SK-N-SH (cell line): Measurements from ENCODE around the gene SULT2B1. TPM values are rescaled to one million over a fixed set of nuclear protein-coding genes. Genes with fewer than 3 reads are reported as not detected.
A peak's percentile ranks its signal among the peaks of the same experiment; 100 is the strongest.

Experiments used
- CTCF ChIA-PET: fragments of 300-600, 350-600 bp; formaldehyde crosslinking; extraction: SDS; loops from one replicate; lab custom pipeline; 2021; lab: Yijun Ruan, JAX
- POLR2A ChIA-PET: fragments of 350-600 bp; sonication (Branson Sonifier 250); formaldehyde crosslinking; extraction: SDS; loops from one replicate; lab custom pipeline; 2020; ENCODE audit warnings: antibody characterized with exemption, inconsistent platforms; lab: Yijun Ruan, JAX
- DNase-seq: peaks from one replicate; pipeline ENCODE4 v3.0.0; 2012
- H2AFZ ChIP-seq: fragments of 200-600 bp; sonication (generic); 2 replicates; pipeline ENCODE4 v1.8.1; 2016; ENCODE audit warnings: antibody characterized with exemption, mild to moderate bottlenecking, low read depth
- H3F3A ChIP-seq: fragments of 200-600 bp; sonication (generic); replicated peaks from 2 replicates; pipeline ENCODE3; 2016; ENCODE audit warnings: antibody characterized with exemption, mild to moderate bottlenecking; ENCODE audit not compliant: insufficient read depth
- H3K27ac ChIP-seq, 2 experiments: fragments of 200-500 bp in 1 of 2; fragments of 200-600 bp in 1 of 2; sonication (Bioruptor generic) in 1 of 2; sonication (generic), shearing (Covaris generic) in 1 of 2; 2 replicates each; pipeline versions ENCODE4 v1.5.1 to v1.6.1; 2014 to 2016; ENCODE audit warnings: low read depth in 2 of 2, inconsistent platforms in 1 of 2, low read length in 1 of 2, mild to moderate bottlenecking in 1 of 2, mixed read lengths in 1 of 2
- H3K27me3 ChIP-seq: fragments of 200-600 bp; sonication (generic), shearing (Covaris generic); 2 replicates; pipeline ENCODE4 v1.6.1; 2016; ENCODE audit warnings: mixed run types; ENCODE audit not compliant: insufficient read depth
- H3K36me3 ChIP-seq, 2 experiments: fragments of 200-500 bp in 1 of 2; fragments of 200-600 bp in 1 of 2; sonication (Bioruptor generic) in 1 of 2; sonication (generic) in 1 of 2; replicated peaks in 1 of 2; 2 replicates each; pipeline versions ENCODE3 to v1.5.1; 2014 to 2016; ENCODE audit warnings: low read length in 1 of 2, mild to moderate bottlenecking in 1 of 2; ENCODE audit not compliant: insufficient read depth in 2 of 2, control insufficient read depth in 1 of 2
- H3K4me1 ChIP-seq, 2 experiments: fragments of 200-500 bp in 1 of 2; fragments of 200-600 bp in 1 of 2; sonication (Bioruptor generic) in 1 of 2; sonication (generic), shearing (Covaris generic) in 1 of 2; 2 replicates each; pipeline versions ENCODE4 v1.5.1 to v1.6.1; 2014 to 2016; ENCODE audit warnings: low read depth in 1 of 2, low read length in 1 of 2, mixed run types in 1 of 2; ENCODE audit not compliant: insufficient read depth in 2 of 2, control insufficient read depth in 1 of 2
- H3K4me2 ChIP-seq: fragments of 200-600 bp; sonication (generic), shearing (Covaris generic); 2 replicates; pipeline ENCODE4 v1.6.1; 2017; ENCODE audit warnings: mixed run types
- H3K4me3 ChIP-seq, 2 experiments: fragments of 200-500 bp in 1 of 2; fragments of 200-600 bp in 1 of 2; sonication (Bioruptor generic) in 1 of 2; sonication (generic), shearing (Covaris generic) in 1 of 2; 2 replicates each; pipeline versions ENCODE4 v1.5.1 to v1.8.1; 2014 to 2016; ENCODE audit warnings: low read depth in 2 of 2, inconsistent platforms in 1 of 2, low read length in 1 of 2, mild to moderate bottlenecking in 1 of 2, mixed read lengths in 1 of 2, moderate library complexity in 1 of 2
- H3K79me2 ChIP-seq: fragments of 200-600 bp; sonication (generic); 2 replicates; pipeline ENCODE4 v1.8.1; 2017; ENCODE audit warnings: mild to moderate bottlenecking; ENCODE audit not compliant: insufficient read depth
- H3K9ac ChIP-seq: fragments of 200-600 bp; sonication (generic); 2 replicates; pipeline ENCODE4 v1.6.1; 2017; ENCODE audit warnings: mixed run types
- H3K9me2 ChIP-seq: fragments of 200-600 bp; sonication (generic); 2 replicates; pipeline ENCODE4 v1.6.1; 2017; ENCODE audit warnings: mixed run types
- H3K9me3 ChIP-seq: fragments of 200-600 bp; sonication (generic); 2 replicates; pipeline ENCODE4 v1.6.1; 2017; ENCODE audit warnings: mixed run types, mild to moderate bottlenecking, moderate library complexity
- H4K20me1 ChIP-seq: fragments of 200-600 bp; sonication (generic); 2 replicates; pipeline ENCODE4 v1.6.1; 2017; ENCODE audit warnings: mild to moderate bottlenecking, mixed run types; ENCODE audit not compliant: insufficient read depth
- CHD2 ChIP-seq: fragments of 150-350 bp; IDR thresholded peaks from 2 replicates; pipeline ENCODE4 v1.6.1; 2018; ENCODE audit warnings: low read length; ENCODE audit not compliant: partially characterized antibody
- EZH2phosphoT487 ChIP-seq: fragments of 200-600 bp; sonication (generic); IDR thresholded peaks from 2 replicates; pipeline ENCODE4 v1.6.1; 2017; ENCODE audit warnings: low read depth, mixed run types, mild to moderate bottlenecking, antibody characterized with exemption, moderate library complexity, borderline replicate concordance
- GABPA ChIP-seq: IDR thresholded peaks from 2 replicates; pipeline ENCODE4 v1.4.0; 2012; ENCODE audit warnings: low read depth, mild to moderate bottlenecking
- GATA2 ChIP-seq: sonication (generic); formaldehyde crosslinking; IDR thresholded peaks from 2 replicates; pipeline ENCODE4 v1.5.0; 2020; ENCODE audit warnings: mild to moderate bottlenecking, missing genetic modification reagents
- JUND ChIP-seq: IDR thresholded peaks from 2 replicates; pipeline ENCODE4 v1.4.0; 2012
- NRF1 ChIP-seq: IDR thresholded peaks from 2 replicates; pipeline ENCODE4 v1.6.1; 2012; ENCODE audit warnings: low read depth, mild to moderate bottlenecking, low read length
- POLR2AphosphoS5 ChIP-seq: IDR thresholded peaks from 2 replicates; pipeline ENCODE4 v1.6.1; 2012; ENCODE audit warnings: low read depth, low read length
- RAD21 ChIP-seq: IDR thresholded peaks from 2 replicates; pipeline ENCODE4 v1.6.1; 2012; ENCODE audit warnings: mild to moderate bottlenecking, low read length
- RFX5 ChIP-seq: IDR thresholded peaks from 2 replicates; pipeline ENCODE4 v1.6.1; 2012; ENCODE audit warnings: mild to moderate bottlenecking, improper control_type of control experiment, low read length
- SIN3A ChIP-seq: IDR thresholded peaks from 2 replicates; pipeline ENCODE4 v1.6.1; 2012; ENCODE audit warnings: low read depth, mild to moderate bottlenecking, low read length, moderate library complexity, borderline replicate concordance
- whole genome bisulfite sequencing: methylation state at CpG from one replicate; pipeline ENCODE4 v1.1.6; 2017; ENCODE audit warnings: low lambda C conversion rate; 5-methylcytosine and 5-hydroxymethylcytosine counted together
- polyA plus RNA-seq, 3 experiments: library from polyadenylated mRNA; depleted of rRNA; stranded (reverse); fragments of >200 nt; gene quantifications; 2 replicates each; pipeline ENCODE4 v1.2.3, GENCODE V29; 2012
- TF ChIP-seq, protein P1 (sequence below): IDR thresholded peaks from 2 replicates; pipeline ENCODE4; 2012
- TF ChIP-seq, protein P2 (sequence below): fragments of 150-350 bp; IDR thresholded peaks from 2 replicates; pipeline ENCODE4 v1.6.1; 2017; ENCODE audit warnings: antibody characterized with exemption, low read length, low read depth, borderline replicate concordance
- TF ChIP-seq, protein P3 (sequence below): IDR thresholded peaks from 2 replicates; pipeline ENCODE4 v1.4.0; 2012; ENCODE audit warnings: low read depth, borderline replicate concordance

The SULT2B1 gene
- polyA plus RNA-seq, 1 of the 3 experiments (the other 2 are of a cell fraction): 0.92 TPM

DNA sequence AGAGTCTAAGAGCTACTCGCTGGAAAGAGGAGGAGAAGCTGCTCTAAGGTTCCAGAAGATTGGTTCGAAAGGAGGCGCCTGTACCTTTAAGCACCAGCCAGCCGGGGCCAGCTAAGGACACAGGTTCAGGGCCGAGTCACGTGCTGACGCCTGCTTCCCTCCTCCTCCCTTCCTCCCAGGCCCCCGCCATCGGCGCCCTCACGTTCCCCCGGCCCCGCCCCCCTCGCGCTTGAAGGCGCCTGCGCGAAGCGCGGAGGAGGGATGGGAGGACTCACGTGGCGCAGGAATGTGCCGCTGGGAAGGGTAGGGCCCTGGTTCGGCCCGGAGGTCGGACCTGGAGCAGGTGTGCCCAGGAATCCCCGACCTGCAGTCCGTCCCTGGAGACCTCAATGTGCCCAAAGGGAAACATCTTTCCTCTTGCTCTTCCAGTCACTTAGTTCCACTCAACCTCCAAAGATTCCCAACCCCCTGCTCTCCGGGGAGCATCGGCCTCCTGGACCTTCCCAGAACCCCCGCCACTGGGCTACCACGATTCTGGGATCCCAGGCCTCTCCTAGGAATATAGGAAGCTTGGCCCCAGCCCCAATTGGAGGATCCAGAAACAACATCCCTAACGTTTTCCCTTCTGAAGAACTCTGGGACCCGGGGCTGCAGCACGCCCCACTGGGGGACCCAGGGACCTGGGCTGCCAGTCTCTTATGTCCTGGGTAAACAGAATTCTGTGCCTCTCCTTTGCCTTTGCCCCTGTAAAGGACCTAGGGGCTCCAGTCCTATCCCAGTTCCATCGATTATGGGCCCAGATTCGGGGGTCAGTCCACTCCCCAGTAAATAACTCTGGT lies 82.7 kb downstream of the SULT2B1 start (continued):
- no peak for TF ChIP-seq EZH2phosphoT487
- TF ChIP-seq RFX5: no peak
- TF ChIP-seq, protein P1, sequence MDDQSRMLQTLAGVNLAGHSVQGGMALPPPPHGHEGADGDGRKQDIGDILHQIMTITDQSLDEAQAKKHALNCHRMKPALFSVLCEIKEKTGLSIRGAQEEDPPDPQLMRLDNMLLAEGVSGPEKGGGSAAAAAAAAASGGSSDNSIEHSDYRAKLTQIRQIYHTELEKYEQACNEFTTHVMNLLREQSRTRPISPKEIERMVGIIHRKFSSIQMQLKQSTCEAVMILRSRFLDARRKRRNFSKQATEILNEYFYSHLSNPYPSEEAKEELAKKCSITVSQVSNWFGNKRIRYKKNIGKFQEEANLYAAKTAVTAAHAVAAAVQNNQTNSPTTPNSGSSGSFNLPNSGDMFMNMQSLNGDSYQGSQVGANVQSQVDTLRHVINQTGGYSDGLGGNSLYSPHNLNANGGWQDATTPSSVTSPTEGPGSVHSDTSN: peak; percentile 22; the same call in 1 of the 2 replicates
- TF ChIP-seq GABPA: no peak
- TF ChIP-seq, protein P2, sequence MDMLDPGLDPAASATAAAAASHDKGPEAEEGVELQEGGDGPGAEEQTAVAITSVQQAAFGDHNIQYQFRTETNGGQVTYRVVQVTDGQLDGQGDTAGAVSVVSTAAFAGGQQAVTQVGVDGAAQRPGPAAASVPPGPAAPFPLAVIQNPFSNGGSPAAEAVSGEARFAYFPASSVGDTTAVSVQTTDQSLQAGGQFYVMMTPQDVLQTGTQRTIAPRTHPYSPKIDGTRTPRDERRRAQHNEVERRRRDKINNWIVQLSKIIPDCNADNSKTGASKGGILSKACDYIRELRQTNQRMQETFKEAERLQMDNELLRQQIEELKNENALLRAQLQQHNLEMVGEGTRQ: peak; percentile 72
- TF ChIP-seq, protein P3, sequence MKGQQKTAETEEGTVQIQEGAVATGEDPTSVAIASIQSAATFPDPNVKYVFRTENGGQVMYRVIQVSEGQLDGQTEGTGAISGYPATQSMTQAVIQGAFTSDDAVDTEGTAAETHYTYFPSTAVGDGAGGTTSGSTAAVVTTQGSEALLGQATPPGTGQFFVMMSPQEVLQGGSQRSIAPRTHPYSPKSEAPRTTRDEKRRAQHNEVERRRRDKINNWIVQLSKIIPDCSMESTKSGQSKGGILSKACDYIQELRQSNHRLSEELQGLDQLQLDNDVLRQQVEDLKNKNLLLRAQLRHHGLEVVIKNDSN: peak; percentile 94
- peak; percentile 67; the same call in 1 of the 2 replicates for TF ChIP-seq SIN3A
- no peak for TF ChIP-seq JUND
- no peak for TF ChIP-seq GATA2
- TF ChIP-seq RAD21: no peak

DNA sequence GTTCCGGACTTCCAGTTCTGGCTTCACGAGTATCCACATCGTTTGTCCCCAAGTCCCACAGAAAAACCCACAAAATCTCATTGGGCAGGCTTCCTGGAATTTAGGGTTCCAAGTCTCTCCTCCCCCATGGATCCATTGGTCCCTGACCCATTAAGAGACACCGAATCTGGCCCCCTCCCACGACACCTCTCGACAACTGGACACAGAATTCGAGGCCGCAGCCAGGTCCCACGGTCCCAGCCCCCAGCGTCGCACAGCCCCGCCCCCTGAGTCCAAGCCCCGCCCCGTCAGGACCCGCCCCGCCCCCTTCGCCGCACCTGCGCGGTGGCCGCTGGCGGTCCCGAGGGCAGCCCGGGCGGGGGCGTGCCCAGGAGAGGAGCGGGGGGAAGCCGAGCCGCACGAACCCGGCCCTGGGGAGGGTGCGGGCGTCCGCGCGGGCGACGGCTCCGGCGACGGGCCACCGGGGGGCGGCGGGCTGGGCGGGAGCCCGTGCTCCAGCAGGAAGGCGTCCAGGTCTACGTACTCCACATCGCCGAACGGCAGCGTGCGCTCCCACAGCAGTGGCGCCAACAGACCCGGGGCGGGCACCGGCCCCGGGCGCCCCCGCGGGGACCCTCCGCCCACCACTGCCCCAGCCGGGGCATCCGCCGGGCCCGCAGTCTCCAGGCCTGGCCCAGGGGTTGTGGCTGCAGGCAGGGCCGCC lies 83.4 kb downstream of the SULT2B1 start:
- ChIA-PET CTCF (interaction anchor here (2.0 kb wide), 1 partner anchor 46 kb away, joined by 7 read pairs; no protein-coding TSS in a partner anchor), POLR2A (interaction anchor here (1.5 kb wide), 1 partner anchor 10 kb away, joined by 8 read pairs; the partner anchor contains the start of gene CA11)
- peak overlapping the region; percentile 74 to 79 for H3K4me3 ChIP-seq
- DNase-seq: peak; percentile 89
- H3K27ac ChIP-seq: peak overlapping the region; percentile 96 to 98
- H2AFZ ChIP-seq: 0 out of 2 replicates have a peak overlapping the region, but pooled peaks have one; percentile 29
- peaks cover 10 to 13% of the 10 kb centered on the region in 2 experiments for H3K36me3 ChIP-seq
- WGBS: 6% methylated on average over 15 of the region's 67 CpGs
- H3K9ac ChIP-seq: peak overlapping the region; percentile 96
- peaks cover 30% of the 10 kb centered on the region for H3F3A ChIP-seq
- peak overlapping the region; percentile 99 for H3K4me2 ChIP-seq
- H4K20me1 ChIP-seq: no peaks in the 10 kb centered on the region
- peaks cover 31 to 39% of the 10 kb centered on the region in 2 experiments for H3K4me1 ChIP-seq
- H3K9me2 ChIP-seq: no peaks in the 10 kb centered on the region
- no peaks in the 10 kb centered on the region for H3K9me3 ChIP-seq
- TF ChIP-seq POLR2AphosphoS5: peak; percentile 71
- no peak for TF ChIP-seq CHD2
- peak; percentile 59 for TF ChIP-seq NRF1
- no peaks in the 10 kb centered on the region for H3K27me3 ChIP-seq
- no peaks in the 10 kb centered on the region; the same call in 1 of the 2 replicates for H3K79me2 ChIP-seq
